Measurements from ENCODE around the gene CIB4. TPM values are rescaled to one million over a fixed set of nuclear protein-coding genes. Genes with fewer than 3 reads are reported as not detected.

The CIB4 gene
- total and polyA plus RNA-seq, 2 donors from 2014 or later, result not detected

- Histone ChIP-seq H3K4me3 (ENCODE audit: low read length in 3 of 3) (no peak overlapping the region), H3K9me3 (ENCODE audit: control insufficient read depth in 2 of 3, insufficient read depth in 1 of 3, low read length in 3 of 3) (no peaks in the 10 kb centered on the region), H3K27me3 (ENCODE audit: control insufficient read depth, insufficient read depth, low read length) (no peaks in the 10 kb centered on the region), H3K27ac (ENCODE audit: low read depth in 2 of 2, low read length in 2 of 2) (no peak overlapping the region), H3K9ac (ENCODE audit: low read length in 3 of 3) (no peak overlapping the region), H3K4me1 (ENCODE audit: control insufficient read depth in 2 of 3, insufficient read depth in 2 of 3, low read depth in 1 of 3, low read length in 3 of 3) (no peaks in the 10 kb centered on the region), H3K36me3 (ENCODE audit: control insufficient read depth in 2 of 3, insufficient read depth in 3 of 3, low read length in 3 of 3) (no peaks in the 10 kb centered on the region)
- no peak for DNase-seq
- FAIRE-seq, result no peak
- intact Hi-C loops (cut with DNase I), result no loop called here
- TF ChIP-seq CTCF (IDR thresholded peaks at IDR 0.05; ENCODE audit: borderline replicate concordance, extremely low read depth, insufficient read depth), result no peak
These were observed 41.8 kb downstream of the CIB4 start for GRCh38 chr2:26599387-26599786.

GRCh38 chr2:26598996-26599373 is 42.2 kb downstream of the CIB4 start:
- intact Hi-C loops (cut with DNase I), result no loop called here

GRCh38 chr2:26598336-26598995 is 42.7 kb downstream of the CIB4 start:
- no peak overlapping the region for H3K4me3 ChIP-seq (ENCODE audit: low read length in 3 of 3)
- H3K9ac ChIP-seq (ENCODE audit: low read length in 3 of 3), result no peak overlapping the region
- no peak for TF ChIP-seq CTCF (IDR thresholded peaks at IDR 0.05; ENCODE audit: borderline replicate concordance, extremely low read depth, insufficient read depth)
- intact Hi-C loops (cut with DNase I), result no loop called here
- no peak for FAIRE-seq
- DNase-seq, result peak; percentile 30 to 53 (median 45)
- no peaks in the 10 kb centered on the region for H3K27me3 ChIP-seq (ENCODE audit: control insufficient read depth, insufficient read depth, low read length)
- no peaks in the 10 kb centered on the region for H3K4me1 ChIP-seq (ENCODE audit: control insufficient read depth in 2 of 3, insufficient read depth in 2 of 3, low read depth in 1 of 3, low read length in 3 of 3)
- H3K9me3 ChIP-seq (ENCODE audit: control insufficient read depth in 2 of 3, insufficient read depth in 1 of 3, low read length in 3 of 3), result no peaks in the 10 kb centered on the region
- no peak overlapping the region for H3K27ac ChIP-seq (ENCODE audit: low read depth in 2 of 2, low read length in 2 of 2)
- H3K36me3 ChIP-seq (ENCODE audit: control insufficient read depth in 2 of 3, insufficient read depth in 3 of 3, low read length in 3 of 3), result no peaks in the 10 kb centered on the region

More at GRCh38 chr2:26598996-26599373, 42.2 kb downstream of the CIB4 start:
- Histone ChIP-seq H3K27me3 (ENCODE audit: control insufficient read depth, insufficient read depth, low read length) (no peaks in the 10 kb centered on the region), H3K27ac (ENCODE audit: low read depth in 2 of 2, low read length in 2 of 2) (no peak overlapping the region), H3K4me1 (ENCODE audit: control insufficient read depth in 2 of 3, insufficient read depth in 2 of 3, low read depth in 1 of 3, low read length in 3 of 3) (no peaks in the 10 kb centered on the region), H3K9me3 (ENCODE audit: control insufficient read depth in 2 of 3, insufficient read depth in 1 of 3, low read length in 3 of 3) (no peaks in the 10 kb centered on the region), H3K4me3 (ENCODE audit: low read length in 3 of 3) (no peak overlapping the region), H3K36me3 (ENCODE audit: control insufficient read depth in 2 of 3, insufficient read depth in 3 of 3, low read length in 3 of 3) (no peaks in the 10 kb centered on the region), H3K9ac (ENCODE audit: low read length in 3 of 3) (no peak overlapping the region)
- no peak for TF ChIP-seq CTCF (IDR thresholded peaks at IDR 0.05; ENCODE audit: borderline replicate concordance, extremely low read depth, insufficient read depth)
- no peak for FAIRE-seq
- no peak for DNase-seq

- H3K9me3 ChIP-seq (ENCODE audit: control insufficient read depth in 2 of 3, insufficient read depth in 1 of 3, low read length in 3 of 3), result no peaks in the 10 kb centered on the region
- no peak overlapping the region for H3K27ac ChIP-seq (ENCODE audit: low read depth in 2 of 2, low read length in 2 of 2)
- no peak for TF ChIP-seq CTCF (IDR thresholded peaks at IDR 0.05; ENCODE audit: borderline replicate concordance, extremely low read depth, insufficient read depth)
- FAIRE-seq (no peak), DNase-seq (no peak)
- no peak overlapping the region for H3K9ac ChIP-seq (ENCODE audit: low read length in 3 of 3)
- no peaks in the 10 kb centered on the region for H3K4me1 ChIP-seq (ENCODE audit: control insufficient read depth in 2 of 3, insufficient read depth in 2 of 3, low read depth in 1 of 3, low read length in 3 of 3)
- intact Hi-C loops (cut with DNase I), result no loop called here
- H3K4me3 ChIP-seq (ENCODE audit: low read length in 3 of 3), result no peak overlapping the region
- no peaks in the 10 kb centered on the region for H3K36me3 ChIP-seq (ENCODE audit: control insufficient read depth in 2 of 3, insufficient read depth in 3 of 3, low read length in 3 of 3)
- H3K27me3 ChIP-seq (ENCODE audit: control insufficient read depth, insufficient read depth, low read length), result no peaks in the 10 kb centered on the region
These were observed 44.0 kb downstream of the CIB4 start for GRCh38 chr2:26597197-26597596.
